Hepatocyte (in vitro differentiated cells): ENCODE measurements around the gene RASEF. TPM values are rescaled to one million over a fixed set of nuclear protein-coding genes. Genes with fewer than 3 reads are reported as not detected.
"Not testable (repeated sequence)": the region's sequence is repeated elsewhere in the genome, so short reads cannot be mapped to it uniquely, and the experiment has no call there.

Source experiments
- DNase-seq: peaks from one replicate; pipeline ENCODE4 v3.0.0-alpha.2; 2016; ENCODE audit warnings: low spot score
- H2AFZ ChIP-seq: fragments of 200-600 bp; sonication (generic); 2 replicates; pipeline ENCODE4 v1.6.0; 2016; ENCODE audit warnings: antibody characterized with exemption, mild to moderate bottlenecking
- H3K27ac ChIP-seq: fragments of 200-600 bp; sonication (generic); 2 replicates; pipeline ENCODE4 v1.5.1; 2016; ENCODE audit warnings: mild to moderate bottlenecking
- H3K27me3 ChIP-seq: fragments of 200-600 bp; sonication (generic); 2 replicates; pipeline ENCODE4 v1.6.1; 2016
- H3K36me3 ChIP-seq: fragments of 200-600 bp; sonication (generic); replicated peaks from 2 replicates; pipeline ENCODE4 v1.5.1; 2016; ENCODE audit warnings: low read depth; ENCODE audit not compliant: insufficient read depth
- H3K4me1 ChIP-seq: fragments of 200-600 bp; sonication (generic); 2 replicates; pipeline ENCODE4 v1.5.1; 2016; ENCODE audit warnings: mild to moderate bottlenecking, moderate library complexity; ENCODE audit not compliant: insufficient read depth
- H3K4me2 ChIP-seq: fragments of 200-600 bp; sonication (generic); 2 replicates; pipeline ENCODE4 v1.6.0; 2016
- H3K4me3 ChIP-seq: fragments of 200-600 bp; sonication (generic); 2 replicates; pipeline ENCODE4 v1.5.1; 2016; ENCODE audit warnings: mild to moderate bottlenecking
- H3K79me2 ChIP-seq: fragments of 200-600 bp; sonication (generic); 2 replicates; pipeline ENCODE4 v1.6.0; 2017; ENCODE audit warnings: mild to moderate bottlenecking
- H3K9me2 ChIP-seq: fragments of 200-600 bp; sonication (generic); replicated peaks from 2 replicates; pipeline ENCODE4 v1.6.0; 2017; ENCODE audit warnings: mild to moderate bottlenecking; ENCODE audit not compliant: insufficient read depth
- H3K9me3 ChIP-seq: fragments of 200-600 bp; sonication (generic); 2 replicates; pipeline ENCODE4 v1.5.1; 2016; ENCODE audit warnings: low read depth, mild to moderate bottlenecking
- H4K20me1 ChIP-seq: fragments of 200-600 bp; sonication (generic); 2 replicates; pipeline ENCODE4 v1.6.0; 2016; ENCODE audit warnings: mild to moderate bottlenecking; ENCODE audit not compliant: insufficient read depth, poor library complexity, severe bottlenecking
- EZH2 ChIP-seq: fragments of 200-600 bp; sonication (generic); IDR thresholded peaks from 2 replicates; pipeline ENCODE4 v1.6.1; 2016; ENCODE audit warnings: antibody characterized with exemption, mild to moderate bottlenecking, borderline replicate concordance
- EZH2phosphoT487 ChIP-seq: fragments of 200-600 bp; sonication (generic); IDR thresholded peaks from one replicate; pipeline ENCODE4 v1.6.1; 2018; ENCODE audit warnings: antibody characterized with exemption, mild to moderate bottlenecking, low read depth, moderate library complexity; ENCODE audit not compliant: unreplicated experiment, severe bottlenecking
- WGBS: methylation state at CpG from one replicate; pipeline ENCODE4 v1.1.6; 2016; ENCODE audit warnings: low lambda C conversion rate; ENCODE audit errors: missing lambda C conversion rate; 5-methylcytosine and 5-hydroxymethylcytosine counted together
- polyA plus RNA-seq: library from polyadenylated mRNA; unstranded; fragments of >200 nt; fragmentation: Nextera tagmentation; extraction: Ambion mirVana; gene quantifications from 2 replicates; pipeline ENCODE4 v1.2.1, GENCODE V29; 2016
- total RNA-seq: library from RNA; depleted of rRNA; stranded (reverse); fragments of >200 nt; gene quantifications from 2 replicates; pipeline ENCODE4 v1.2.3, GENCODE V29; 2014
- TF ChIP-seq, protein P1 (sequence below): fragments of 200-600 bp; sonication (generic); IDR thresholded peaks from 2 replicates; pipeline ENCODE4 v1.5.1; 2016; ENCODE audit warnings: antibody characterized with exemption, mild to moderate bottlenecking; ENCODE audit not compliant: poor library complexity

RASEF gene
- total and polyA plus RNA-seq, 2 experiments from 2014 or later: 11.1 to 18.9 TPM

GRCh38 chr9:82934949-82935348 lies 128.0 kb downstream of the RASEF start:
- H4K20me1 ChIP-seq: no peaks in the 10 kb centered on the region
- H3K9me2 ChIP-seq: no peaks in the 10 kb centered on the region
- DNase-seq: peak; percentile 60
- 42% methylated on average over 2 of the region's 2 CpGs for WGBS
- H3K27ac ChIP-seq: peak overlapping the region; percentile 64
- peaks cover 5% of the 10 kb centered on the region for H3K4me1 ChIP-seq
- H3K27me3 ChIP-seq: no peaks in the 10 kb centered on the region
- H2AFZ ChIP-seq: no peak overlapping the region
- H3K9me3 ChIP-seq: no peaks in the 10 kb centered on the region
- no peaks in the 10 kb centered on the region for H3K79me2 ChIP-seq
- TF ChIP-seq, protein P1, sequence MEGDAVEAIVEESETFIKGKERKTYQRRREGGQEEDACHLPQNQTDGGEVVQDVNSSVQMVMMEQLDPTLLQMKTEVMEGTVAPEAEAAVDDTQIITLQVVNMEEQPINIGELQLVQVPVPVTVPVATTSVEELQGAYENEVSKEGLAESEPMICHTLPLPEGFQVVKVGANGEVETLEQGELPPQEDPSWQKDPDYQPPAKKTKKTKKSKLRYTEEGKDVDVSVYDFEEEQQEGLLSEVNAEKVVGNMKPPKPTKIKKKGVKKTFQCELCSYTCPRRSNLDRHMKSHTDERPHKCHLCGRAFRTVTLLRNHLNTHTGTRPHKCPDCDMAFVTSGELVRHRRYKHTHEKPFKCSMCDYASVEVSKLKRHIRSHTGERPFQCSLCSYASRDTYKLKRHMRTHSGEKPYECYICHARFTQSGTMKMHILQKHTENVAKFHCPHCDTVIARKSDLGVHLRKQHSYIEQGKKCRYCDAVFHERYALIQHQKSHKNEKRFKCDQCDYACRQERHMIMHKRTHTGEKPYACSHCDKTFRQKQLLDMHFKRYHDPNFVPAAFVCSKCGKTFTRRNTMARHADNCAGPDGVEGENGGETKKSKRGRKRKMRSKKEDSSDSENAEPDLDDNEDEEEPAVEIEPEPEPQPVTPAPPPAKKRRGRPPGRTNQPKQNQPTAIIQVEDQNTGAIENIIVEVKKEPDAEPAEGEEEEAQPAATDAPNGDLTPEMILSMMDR: no peak
- no peak for TF ChIP-seq EZH2phosphoT487
- TF ChIP-seq EZH2: no peak
- H3K4me3 ChIP-seq: no peak overlapping the region
- no peak overlapping the region for H3K4me2 ChIP-seq
- no peaks in the 10 kb centered on the region for H3K36me3 ChIP-seq

DNA sequence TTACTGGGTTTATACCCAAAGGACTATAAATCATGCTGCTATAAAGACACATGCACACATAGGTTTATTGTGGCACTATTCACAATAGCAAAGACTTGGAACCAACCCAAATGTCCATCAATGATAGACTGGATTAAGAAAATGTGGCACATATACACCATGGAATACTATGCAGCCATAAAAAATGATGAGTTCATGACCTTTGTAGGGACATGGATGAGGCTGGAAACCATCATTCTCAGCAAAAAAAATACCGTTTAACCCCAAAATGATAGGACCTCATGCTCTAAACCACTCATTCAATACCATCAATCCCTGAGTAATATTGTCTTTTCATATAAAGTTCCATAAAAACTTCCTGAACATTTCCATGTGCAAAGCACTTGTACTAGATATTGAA lies 128.9 kb downstream of the RASEF start:
- H2AFZ ChIP-seq, DNase-seq, H3K4me3 ChIP-seq, H3K4me1 ChIP-seq, H3K27me3 ChIP-seq, H3K4me2 ChIP-seq, H3K9me2 ChIP-seq, H3K79me2 ChIP-seq, H3K36me3 ChIP-seq, H4K20me1 ChIP-seq, H3K9me3 ChIP-seq: not testable (repeated sequence)
- 94% methylated on average over 1 of the region's 1 CpG for WGBS
- peak overlapping the region; percentile 64 for H3K27ac ChIP-seq

DNA sequence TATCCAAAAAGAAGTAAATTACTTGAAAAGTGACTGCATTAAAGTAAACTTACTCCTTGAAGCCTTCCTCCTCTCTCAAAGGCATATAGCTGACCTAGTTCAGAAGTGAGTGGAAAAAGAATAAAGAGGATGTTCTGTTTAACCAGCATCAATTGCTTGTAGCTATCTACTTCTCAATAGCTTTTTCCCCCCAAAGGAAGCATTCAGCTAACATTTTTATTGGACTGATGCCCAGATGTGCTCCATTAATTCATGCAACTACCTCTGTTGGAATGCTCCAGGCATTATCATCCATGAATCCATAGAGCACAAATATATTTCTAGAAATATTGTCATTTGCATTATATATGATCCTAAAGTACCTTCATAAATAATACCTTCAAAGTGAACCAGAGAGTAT lies 132.8 kb downstream of the RASEF start:
- no peak overlapping the region for H3K4me2 ChIP-seq
- no peaks in the 10 kb centered on the region for H3K79me2 ChIP-seq
- no peak overlapping the region for H3K27ac ChIP-seq
- H3K4me1 ChIP-seq: no peaks in the 10 kb centered on the region
- H3K4me3 ChIP-seq: no peak overlapping the region
- no peak for DNase-seq
- no peaks in the 10 kb centered on the region for H4K20me1 ChIP-seq
- no peak overlapping the region for H2AFZ ChIP-seq
- TF ChIP-seq, protein P1: no peak
- TF ChIP-seq EZH2phosphoT487 (no peak), EZH2 (no peak)
- no peaks in the 10 kb centered on the region for H3K9me2 ChIP-seq
- no peaks in the 10 kb centered on the region for H3K27me3 ChIP-seq
- no peaks in the 10 kb centered on the region for H3K36me3 ChIP-seq
- H3K9me3 ChIP-seq: no peaks in the 10 kb centered on the region
